AG20443 (cell line): ENCODE data around the gene PSMD14.
"Not testable (repeated sequence)": the region's sequence is repeated elsewhere in the genome, so short reads cannot be mapped to it uniquely, and the experiment has no call there.

Experiments used
- DNase-seq: peaks from one replicate; pipeline ENCODE4 v3.0.0; 2012; ENCODE audit warnings: low spot score, mixed read lengths

Gene PSMD14

GRCh38 chr2:161308178-161308955 is at the start of gene PSMD14:
PSMD14 (plus strand) TSS chr2:161308425; CDS start chr2:161318826, 10,401 bp downstream.
- DNase-seq = peak; percentile 93

- no peak for DNase-seq
Measured at GRCh38 chr2:161265874-161266273, 42.4 kb upstream of the PSMD14 start.

- DNase-seq = no peak
Measured at GRCh38 chr2:161269111-161269510, 39.1 kb upstream of the PSMD14 start.

GRCh38 chr2:161273038-161273760 is 35.0 kb upstream of the PSMD14 start:
- DNase-seq = peak; percentile 29

GRCh38 chr2:161278564-161279229 is 29.5 kb upstream of the PSMD14 start:
- peak; percentile 64 for DNase-seq

GRCh38 chr2:161279230-161279815 is 28.9 kb upstream of the PSMD14 start:
- not testable (repeated sequence) for DNase-seq

- DNase-seq = peak; percentile 6
Measured at GRCh38 chr2:161280906-161281323, 27.3 kb upstream of the PSMD14 start.

GRCh38 chr2:161281615-161282310 is 26.5 kb upstream of the PSMD14 start:
- not testable (repeated sequence) for DNase-seq

GRCh38 chr2:161282311-161282644 is 25.9 kb upstream of the PSMD14 start:
- DNase-seq = not testable (repeated sequence)

GRCh38 chr2:161283926-161284325 is 24.3 kb upstream of the PSMD14 start:
- peak; percentile 18 for DNase-seq

GRCh38 chr2:161303535-161304050 is 4.6 kb upstream of the PSMD14 start:
- no peak for DNase-seq

GRCh38 chr2:161306919-161307318 is 1.3 kb upstream of the PSMD14 start:
- no peak for DNase-seq

- DNase-seq = no peak
Measured at GRCh38 chr2:161307676-161308075, 549 bp upstream of the PSMD14 start.

GRCh38 chr2:161312996-161313395 is 4.8 kb downstream of the PSMD14 start:
- no peak for DNase-seq

GRCh38 chr2:161315380-161315779 is 7.2 kb downstream of the PSMD14 start:
- no peak for DNase-seq

GRCh38 chr2:161316701-161317100 is 8.5 kb downstream of the PSMD14 start:
- DNase-seq = no peak

- DNase-seq = no peak
Measured at GRCh38 chr2:161321944-161322648, 13.9 kb downstream of the PSMD14 start.

GRCh38 chr2:161324876-161325275 is 16.7 kb downstream of the PSMD14 start:
- no peak for DNase-seq

GRCh38 chr2:161327582-161327981 is 19.4 kb downstream of the PSMD14 start:
- DNase-seq = no peak

- no peak for DNase-seq
Measured at GRCh38 chr2:161332371-161332967, 24.2 kb downstream of the PSMD14 start.

GRCh38 chr2:161335626-161336025 is 27.4 kb downstream of the PSMD14 start:
- no peak for DNase-seq
